ENCODE measurements around the gene ATG9B. TPM values are rescaled to one million over a fixed set of nuclear protein-coding genes. Genes with fewer than 3 reads are reported as not detected.
A peak's percentile ranks its signal among the peaks of the same experiment; 100 is the strongest.

The ATG9B gene
- total and polyA plus RNA-seq, 2 of the 13 experiments (the other 11 are each of a cell fraction or from before 2014, with no cell fraction given), result 0.24 TPM; not detected in 1

GRCh38 chr7:150983893-150984368, 40.4 kb downstream of the ATG9B start (continued):
- TF ChIP-seq, protein P1, sequence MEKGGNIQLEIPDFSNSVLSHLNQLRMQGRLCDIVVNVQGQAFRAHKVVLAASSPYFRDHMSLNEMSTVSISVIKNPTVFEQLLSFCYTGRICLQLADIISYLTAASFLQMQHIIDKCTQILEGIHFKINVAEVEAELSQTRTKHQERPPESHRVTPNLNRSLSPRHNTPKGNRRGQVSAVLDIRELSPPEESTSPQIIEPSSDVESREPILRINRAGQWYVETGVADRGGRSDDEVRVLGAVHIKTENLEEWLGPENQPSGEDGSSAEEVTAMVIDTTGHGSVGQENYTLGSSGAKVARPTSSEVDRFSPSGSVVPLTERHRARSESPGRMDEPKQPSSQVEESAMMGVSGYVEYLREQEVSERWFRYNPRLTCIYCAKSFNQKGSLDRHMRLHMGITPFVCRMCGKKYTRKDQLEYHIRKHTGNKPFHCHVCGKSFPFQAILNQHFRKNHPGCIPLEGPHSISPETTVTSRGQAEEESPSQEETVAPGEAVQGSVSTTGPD (CRISPR knock-in tag; IDR thresholded peaks at IDR 0.05), result no peak
- no peak for TF ChIP-seq ZBTB42 (CRISPR knock-in tag; IDR thresholded peaks at IDR 0.05)
- no peak for TF ChIP-seq NCOA1 (CRISPR knock-in tag; IDR thresholded peaks at IDR 0.05)
- TF ChIP-seq ATF4 (CRISPR knock-in tag; IDR thresholded peaks at IDR 0.05), result no peak
- TF ChIP-seq MXI1 (IDR thresholded peaks at IDR 0.05; ENCODE audit: borderline replicate concordance, low read depth, low read length), result no peak
- TF ChIP-seq ZNF570 (CRISPR knock-in tag; IDR thresholded peaks at IDR 0.05; ENCODE audit: borderline replicate concordance), result no peak
- TF ChIP-seq ZNF44 (CRISPR knock-in tag; IDR thresholded peaks at IDR 0.05), result no peak
- TF ChIP-seq, protein P2, sequence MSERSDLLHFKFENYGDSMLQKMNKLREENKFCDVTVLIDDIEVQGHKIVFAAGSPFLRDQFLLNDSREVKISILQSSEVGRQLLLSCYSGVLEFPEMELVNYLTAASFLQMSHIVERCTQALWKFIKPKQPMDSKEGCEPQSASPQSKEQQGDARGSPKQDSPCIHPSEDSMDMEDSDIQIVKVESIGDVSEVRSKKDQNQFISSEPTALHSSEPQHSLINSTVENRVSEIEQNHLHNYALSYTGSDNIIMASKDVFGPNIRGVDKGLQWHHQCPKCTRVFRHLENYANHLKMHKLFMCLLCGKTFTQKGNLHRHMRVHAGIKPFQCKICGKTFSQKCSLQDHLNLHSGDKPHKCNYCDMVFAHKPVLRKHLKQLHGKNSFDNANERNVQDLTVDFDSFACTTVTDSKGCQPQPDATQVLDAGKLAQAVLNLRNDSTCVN (CRISPR knock-in tag; IDR thresholded peaks at IDR 0.05; ENCODE audit: borderline replicate concordance), result peak; percentile 75; the same call in 1 of the 2 replicates
- 0 out of 2 replicates have a peak, but pooled peaks have one; percentile 31 for TF ChIP-seq MEF2D (CRISPR knock-in tag; IDR thresholded peaks at IDR 0.05)
- no peak for TF ChIP-seq REL (CRISPR knock-in tag; conservative IDR thresholded peaks at IDR 0.05)
- TF ChIP-seq, protein P3, sequence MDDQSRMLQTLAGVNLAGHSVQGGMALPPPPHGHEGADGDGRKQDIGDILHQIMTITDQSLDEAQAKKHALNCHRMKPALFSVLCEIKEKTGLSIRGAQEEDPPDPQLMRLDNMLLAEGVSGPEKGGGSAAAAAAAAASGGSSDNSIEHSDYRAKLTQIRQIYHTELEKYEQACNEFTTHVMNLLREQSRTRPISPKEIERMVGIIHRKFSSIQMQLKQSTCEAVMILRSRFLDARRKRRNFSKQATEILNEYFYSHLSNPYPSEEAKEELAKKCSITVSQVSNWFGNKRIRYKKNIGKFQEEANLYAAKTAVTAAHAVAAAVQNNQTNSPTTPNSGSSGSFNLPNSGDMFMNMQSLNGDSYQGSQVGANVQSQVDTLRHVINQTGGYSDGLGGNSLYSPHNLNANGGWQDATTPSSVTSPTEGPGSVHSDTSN (CRISPR knock-in tag; IDR thresholded peaks at IDR 0.05; ENCODE audit: borderline replicate concordance), result peak; percentile 69; the same call in 1 of the 2 replicates
- peak; percentile 91 for TF ChIP-seq SATB2 (CRISPR knock-in tag; IDR thresholded peaks at IDR 0.05)
- no peak for TF ChIP-seq NR2F6 (IDR thresholded peaks at IDR 0.05)
- TF ChIP-seq NR2F6 (CRISPR knock-in tag; IDR thresholded peaks at IDR 0.05), result no peak
- no peak for TF ChIP-seq ATRX (CRISPR knock-in tag; IDR thresholded peaks at IDR 0.05; ENCODE audit: borderline replicate concordance)
- TF ChIP-seq FOXM1 (CRISPR knock-in tag; IDR thresholded peaks at IDR 0.05), result no peak
- no peak for TF ChIP-seq SIN3B (IDR thresholded peaks at IDR 0.05; ENCODE audit: low read length)
- no peak for TF ChIP-seq ETS1 (CRISPR knock-in tag; IDR thresholded peaks at IDR 0.05)
- TF ChIP-seq DMTF1 (CRISPR knock-in tag; IDR thresholded peaks at IDR 0.05), result no peak
- TF ChIP-seq ZBTB49 (CRISPR knock-in tag; IDR thresholded peaks at IDR 0.05; ENCODE audit: borderline replicate concordance), result peak; percentile 84; the same call in 1 of the 2 replicates
